Osteoblast (primary cell): ENCODE measurements around the gene PARD3. TPM values are rescaled to one million over a fixed set of nuclear protein-coding genes. Genes with fewer than 3 reads are reported as not detected.
A peak's percentile ranks its signal among the peaks of the same experiment; 100 is the strongest.
"Not testable (repeated sequence)": the region's sequence is repeated elsewhere in the genome, so short reads cannot be mapped to it uniquely, and the experiment has no call there.

Source experiments
- DNase-seq: peaks from one replicate; pipeline ENCODE4 v3.0.0; 2011; ENCODE audit warnings: low spot score, mixed read lengths; ENCODE audit not compliant: insufficient read length; ENCODE audit errors: missing footprints
- H2AFZ ChIP-seq: 2 replicates; pipeline ENCODE4 v1.6.0; 2011; ENCODE audit warnings: mild to moderate bottlenecking, low read length
- H3K27ac ChIP-seq: 2 replicates; pipeline ENCODE4 v1.5.1; 2011; ENCODE audit warnings: mild to moderate bottlenecking, low read depth, low read length, moderate library complexity
- H3K27me3 ChIP-seq: 2 replicates; pipeline ENCODE4 v1.6.0; 2012; ENCODE audit warnings: mild to moderate bottlenecking, control low read depth, inconsistent platforms, low read length, moderate library complexity; ENCODE audit not compliant: insufficient read depth
- H3K36me3 ChIP-seq: 2 replicates; pipeline ENCODE4 v1.5.1; 2011; ENCODE audit warnings: mild to moderate bottlenecking, low read length, control low read depth, moderate library complexity; ENCODE audit not compliant: insufficient read depth
- H3K4me1 ChIP-seq: 2 replicates; pipeline ENCODE4 v1.5.1; 2011; ENCODE audit warnings: mild to moderate bottlenecking, low read length, control low read depth, moderate library complexity; ENCODE audit not compliant: insufficient read depth
- H3K4me2 ChIP-seq: 2 replicates; pipeline ENCODE4 v1.6.0; 2011; ENCODE audit warnings: mild to moderate bottlenecking, low read length; ENCODE audit not compliant: insufficient read depth
- H3K4me3 ChIP-seq: fragments of 200-600 bp; sonication (generic); 3 replicates; pipeline ENCODE4 v1.5.1; 2012; ENCODE audit warnings: mild to moderate bottlenecking, low read length, inconsistent platforms; ENCODE audit not compliant: insufficient read depth
- H3K79me2 ChIP-seq: 2 replicates; pipeline ENCODE4 v1.6.0; 2012; ENCODE audit warnings: mild to moderate bottlenecking, low read length, control low read depth, inconsistent platforms; ENCODE audit not compliant: insufficient read depth
- H3K9me3 ChIP-seq: 2 replicates; pipeline ENCODE4 v1.5.1; 2011; ENCODE audit warnings: low read depth, low read length, control low read depth
- H4K20me1 ChIP-seq: 2 replicates; pipeline ENCODE4 v1.6.0; 2012; ENCODE audit warnings: mild to moderate bottlenecking, low read length, control low read depth; ENCODE audit not compliant: insufficient read depth
- total RNA-seq: library from RNA; depleted of rRNA; stranded (reverse); fragments of >200 nt; gene quantifications from 2 replicates; pipeline ENCODE4 v1.2.3, GENCODE V29; 2012
- TF ChIP-seq, protein P1 (sequence below): IDR thresholded peaks from 2 replicates; pipeline ENCODE4 v1.5.1; 2011; ENCODE audit warnings: mild to moderate bottlenecking, low read depth, low read length, moderate library complexity; ENCODE audit errors: extremely low read depth

The PARD3 gene
- total RNA-seq, 1 donor: 71.7 TPM

DNA sequence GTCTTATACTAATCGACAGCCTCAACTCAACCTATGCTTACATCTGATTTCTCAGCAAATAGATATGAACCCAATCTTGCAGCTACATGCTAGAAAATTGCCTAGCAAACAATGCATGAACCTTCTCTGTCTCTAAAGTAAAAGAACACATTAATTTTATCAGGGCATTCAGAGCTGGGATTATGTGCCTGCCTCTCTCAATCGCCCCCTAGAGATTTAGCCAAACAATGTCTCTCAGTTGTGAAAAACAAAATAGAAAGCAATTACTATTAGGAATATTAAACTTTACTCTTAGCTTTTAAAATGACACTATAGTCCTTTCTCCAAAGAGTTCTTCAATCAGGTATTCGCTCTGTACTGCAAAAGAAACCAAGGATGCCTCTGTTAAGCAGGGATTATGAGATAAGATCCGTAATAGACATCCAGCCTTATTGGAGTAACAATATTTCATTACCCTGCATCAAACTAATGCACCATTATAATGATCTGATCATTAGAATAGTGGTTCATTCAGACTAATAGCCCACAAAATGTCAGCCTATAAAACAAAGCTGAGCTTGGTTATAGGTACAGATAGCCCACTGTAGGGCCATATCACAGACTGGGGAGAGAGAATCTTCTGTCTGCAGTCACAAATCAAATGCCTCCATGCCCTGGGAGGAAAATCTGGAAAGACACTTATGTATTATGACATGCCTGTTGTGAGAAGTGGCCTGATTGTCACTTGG lies 736.9 kb downstream of the PARD3 start:
- peaks cover 17% of the 10 kb centered on the region for H3K27me3 ChIP-seq
- no peaks in the 10 kb centered on the region for H3K79me2 ChIP-seq
- no peaks in the 10 kb centered on the region for H4K20me1 ChIP-seq
- H3K4me1 ChIP-seq: peaks cover 9% of the 10 kb centered on the region
- no peak for DNase-seq
- H3K4me2 ChIP-seq: no peak overlapping the region
- TF ChIP-seq, protein P1, sequence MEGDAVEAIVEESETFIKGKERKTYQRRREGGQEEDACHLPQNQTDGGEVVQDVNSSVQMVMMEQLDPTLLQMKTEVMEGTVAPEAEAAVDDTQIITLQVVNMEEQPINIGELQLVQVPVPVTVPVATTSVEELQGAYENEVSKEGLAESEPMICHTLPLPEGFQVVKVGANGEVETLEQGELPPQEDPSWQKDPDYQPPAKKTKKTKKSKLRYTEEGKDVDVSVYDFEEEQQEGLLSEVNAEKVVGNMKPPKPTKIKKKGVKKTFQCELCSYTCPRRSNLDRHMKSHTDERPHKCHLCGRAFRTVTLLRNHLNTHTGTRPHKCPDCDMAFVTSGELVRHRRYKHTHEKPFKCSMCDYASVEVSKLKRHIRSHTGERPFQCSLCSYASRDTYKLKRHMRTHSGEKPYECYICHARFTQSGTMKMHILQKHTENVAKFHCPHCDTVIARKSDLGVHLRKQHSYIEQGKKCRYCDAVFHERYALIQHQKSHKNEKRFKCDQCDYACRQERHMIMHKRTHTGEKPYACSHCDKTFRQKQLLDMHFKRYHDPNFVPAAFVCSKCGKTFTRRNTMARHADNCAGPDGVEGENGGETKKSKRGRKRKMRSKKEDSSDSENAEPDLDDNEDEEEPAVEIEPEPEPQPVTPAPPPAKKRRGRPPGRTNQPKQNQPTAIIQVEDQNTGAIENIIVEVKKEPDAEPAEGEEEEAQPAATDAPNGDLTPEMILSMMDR: no peak
- H3K36me3 ChIP-seq: no peaks in the 10 kb centered on the region
- no peak overlapping the region for H2AFZ ChIP-seq
- H3K9me3 ChIP-seq: no peaks in the 10 kb centered on the region
- H3K4me3 ChIP-seq: no peak overlapping the region
- H3K27ac ChIP-seq: peak overlapping the region; percentile 57

DNA sequence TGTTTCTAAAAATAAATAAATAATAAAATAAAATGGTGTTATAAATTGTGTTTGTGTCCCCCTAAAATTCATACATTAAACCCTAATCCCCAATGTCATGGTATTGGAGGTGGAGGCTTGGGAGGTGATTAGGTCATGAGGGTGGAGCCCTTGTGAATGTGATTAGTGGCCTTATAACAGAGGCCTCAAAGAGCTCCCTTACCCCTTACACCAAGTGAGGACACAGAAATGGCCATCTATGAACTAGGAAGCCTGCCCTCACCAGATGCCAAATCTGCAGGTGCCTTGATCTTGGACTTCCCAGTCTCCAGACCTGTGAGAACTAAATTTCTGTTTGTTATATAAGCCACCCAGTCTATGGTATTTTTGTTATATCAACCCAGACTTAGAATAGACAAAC lies 738.7 kb downstream of the PARD3 start:
- peaks cover 13% of the 10 kb centered on the region for H3K27me3 ChIP-seq
- H3K9me3 ChIP-seq: no peaks in the 10 kb centered on the region
- TF ChIP-seq, protein P1: no peak
- H4K20me1 ChIP-seq: no peaks in the 10 kb centered on the region
- peaks cover 9% of the 10 kb centered on the region for H3K4me1 ChIP-seq
- H3K79me2 ChIP-seq: no peaks in the 10 kb centered on the region
- no peaks in the 10 kb centered on the region for H3K36me3 ChIP-seq
- no peak overlapping the region for H3K27ac ChIP-seq
- no peak for DNase-seq
- H3K4me3 ChIP-seq: no peak overlapping the region
- no peak overlapping the region for H2AFZ ChIP-seq
- H3K4me2 ChIP-seq: no peak overlapping the region

DNA sequence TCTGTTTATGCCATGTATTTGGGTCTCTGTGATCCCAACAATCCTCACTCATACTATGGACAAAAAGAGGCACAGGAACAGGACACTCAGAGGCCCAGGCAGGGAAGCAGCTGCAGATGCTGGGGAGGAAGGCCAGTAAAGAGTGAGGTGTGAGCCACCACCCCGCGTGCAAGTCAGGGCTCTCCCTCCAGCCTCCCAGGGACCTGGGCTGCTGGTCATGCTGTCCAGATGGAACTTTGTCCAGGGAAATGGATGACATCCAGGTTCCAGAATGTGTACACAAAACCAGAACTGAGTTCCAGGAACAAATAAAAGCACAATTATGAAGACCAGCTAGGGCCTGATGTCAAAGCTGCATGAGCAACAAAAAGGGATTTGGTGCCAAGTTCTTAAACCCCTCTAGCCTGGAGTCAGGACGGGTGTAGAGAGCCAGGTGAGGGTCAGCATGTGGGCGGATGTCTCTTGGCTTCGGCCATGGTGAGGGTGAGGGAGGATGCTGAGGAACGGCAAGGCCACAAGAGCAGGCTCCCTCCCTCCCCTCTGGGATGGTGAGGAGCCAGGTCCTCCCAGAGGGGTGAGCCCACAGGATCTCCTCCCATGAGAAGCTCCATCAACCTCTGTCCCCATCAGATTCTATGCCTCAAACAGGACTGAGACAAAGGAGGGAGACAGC lies 739.7 kb downstream of the PARD3 start:
- H3K36me3 ChIP-seq: no peaks in the 10 kb centered on the region

DNA sequence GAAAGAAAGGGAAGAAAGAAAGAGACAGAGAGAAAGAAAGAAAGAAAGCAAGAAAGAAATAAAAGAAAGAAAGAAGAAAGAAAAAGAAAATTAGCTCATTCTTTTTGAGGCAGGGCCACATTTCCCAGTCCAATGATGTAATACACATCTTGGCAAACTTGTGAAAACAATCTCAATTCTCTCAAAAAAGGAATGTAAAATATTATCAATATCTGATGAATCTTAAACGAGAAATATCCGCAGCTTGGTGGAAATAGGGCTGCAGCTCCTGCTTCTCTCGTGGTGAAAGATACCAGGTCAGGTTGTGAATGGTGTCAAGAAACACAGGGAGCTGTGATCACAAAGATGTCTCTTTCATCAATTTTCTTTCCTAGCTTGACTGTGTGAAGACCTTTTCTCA lies 741.0 kb downstream of the PARD3 start:
- H2AFZ ChIP-seq: no peak overlapping the region
- no peak overlapping the region for H3K4me3 ChIP-seq
- no peaks in the 10 kb centered on the region for H3K36me3 ChIP-seq
- H3K9me3 ChIP-seq: no peaks in the 10 kb centered on the region
- DNase-seq: no peak
- no peaks in the 10 kb centered on the region for H3K79me2 ChIP-seq
- H3K4me1 ChIP-seq: peaks cover 7% of the 10 kb centered on the region
- H4K20me1 ChIP-seq: no peaks in the 10 kb centered on the region
- TF ChIP-seq, protein P1: no peak
- no peak overlapping the region for H3K4me2 ChIP-seq
- H3K27ac ChIP-seq: no peak overlapping the region
- H3K27me3 ChIP-seq: peaks cover 3% of the 10 kb centered on the region

More for the DNA sequence above, 739.7 kb downstream of the PARD3 start:
- H3K27me3 ChIP-seq: peaks cover 3% of the 10 kb centered on the region
- no peak overlapping the region for H3K4me2 ChIP-seq
- no peak overlapping the region for H3K4me3 ChIP-seq
- H2AFZ ChIP-seq: no peak overlapping the region
- DNase-seq: no peak
- no peak overlapping the region for H3K27ac ChIP-seq
- TF ChIP-seq, protein P1: no peak
- H4K20me1 ChIP-seq: no peaks in the 10 kb centered on the region
- H3K4me1 ChIP-seq: peaks cover 9% of the 10 kb centered on the region
- no peaks in the 10 kb centered on the region for H3K9me3 ChIP-seq
- no peaks in the 10 kb centered on the region for H3K79me2 ChIP-seq

DNA sequence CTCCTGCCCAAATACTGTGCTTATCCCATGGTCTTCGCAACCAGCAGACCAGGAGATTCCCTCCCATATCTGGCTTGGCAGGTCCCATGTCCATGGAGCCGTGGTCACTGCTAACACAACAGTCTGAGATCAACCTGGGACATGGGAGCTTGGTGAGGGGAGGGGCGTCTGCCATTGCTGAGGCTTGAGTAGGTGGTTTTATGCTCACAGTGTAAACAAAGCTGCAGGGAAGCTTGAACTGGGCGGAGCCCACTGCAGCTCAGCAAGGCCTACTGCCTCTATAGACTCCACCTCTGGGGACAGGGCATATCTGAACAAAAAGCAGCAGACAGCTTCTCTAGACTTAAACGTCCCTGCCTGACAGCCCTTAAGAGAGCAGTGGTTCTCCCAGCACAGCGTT lies 747.4 kb downstream of the PARD3 start:
- not testable (repeated sequence) for H3K27ac ChIP-seq, H3K79me2 ChIP-seq, H3K27me3 ChIP-seq, H3K4me3 ChIP-seq, H3K4me1 ChIP-seq, H3K9me3 ChIP-seq, H4K20me1 ChIP-seq, DNase-seq, H2AFZ ChIP-seq, H3K36me3 ChIP-seq, H3K4me2 ChIP-seq
